HEK293 (cell line): ENCODE measurements around the gene VAV2.

ENCODE experiments used
- CTCF ChIA-PET: fragments of 350-600 bp; formaldehyde crosslinking; extraction: SDS; loops from one replicate; lab custom pipeline; 2021; ENCODE audit warnings: antibody characterized with exemption; lab: Yijun Ruan, JAX
- POLR2A ChIA-PET: fragments of 300-600 bp; formaldehyde crosslinking; extraction: SDS; loops from one replicate; lab custom pipeline; 2020; ENCODE audit warnings: antibody characterized with exemption, inconsistent platforms; lab: Yijun Ruan, JAX
- H3K27ac ChIP-seq: fragments of 200-500 bp; sonication (Bioruptor generic); 2 replicates; pipeline ENCODE4 v1.5.1; 2014; ENCODE audit warnings: low read depth, low read length, control low read depth, inconsistent platforms; ENCODE audit errors: extremely low read depth
- H3K36me3 ChIP-seq, 2 experiments: fragments of 200-500 bp in 1 of 2; sonication (Bioruptor generic) in 1 of 2; 1 replicate in 1 of 2; 2 replicates in 1 of 2; pipeline ENCODE4 v1.5.1; 2014 to 2017; ENCODE audit warnings: inconsistent platforms in 2 of 2, low read length in 2 of 2; ENCODE audit not compliant: control insufficient read depth in 2 of 2, insufficient read depth in 1 of 2
- H3K4me1 ChIP-seq: fragments of 200-500 bp; sonication (Bioruptor generic); 2 replicates; pipeline ENCODE4 v1.5.1; 2014; ENCODE audit warnings: mild to moderate bottlenecking, low read length, inconsistent platforms; ENCODE audit not compliant: control insufficient read depth, insufficient read depth
- H3K4me3 ChIP-seq: 2 replicates; pipeline ENCODE4 v1.5.1; 2011; ENCODE audit warnings: low read depth, mild to moderate bottlenecking, control low read depth, low read length, moderate library complexity
- H3K9me3 ChIP-seq: fragments of 200-500 bp; sonication (Bioruptor generic); 2 replicates; pipeline ENCODE4 v1.5.1; 2014; ENCODE audit warnings: low read depth, low read length, inconsistent platforms; ENCODE audit not compliant: control insufficient read depth, insufficient read depth
- OSR2 ChIP-seq: fragments of 450-650 bp; formaldehyde crosslinking; IDR thresholded peaks from 2 replicates; pipeline ENCODE4 v1.5.1; 2016; ENCODE audit warnings: missing biosample characterization, missing genetic modification characterization
- ZFHX2 ChIP-seq: fragments of 450-650 bp; formaldehyde crosslinking; conservative IDR thresholded peaks from 2 replicates; pipeline ENCODE4 v1.5.1; 2016; ENCODE audit warnings: missing biosample characterization, missing genetic modification characterization
- ZIC2 ChIP-seq: fragments of 450-650 bp; formaldehyde crosslinking; IDR thresholded peaks from 2 replicates; pipeline ENCODE4 v1.5.1; 2016; ENCODE audit warnings: missing biosample characterization, missing genetic modification characterization
- ZNF133 ChIP-seq: fragments of 450-650 bp; formaldehyde crosslinking; IDR thresholded peaks from 2 replicates; pipeline ENCODE4 v1.5.1; 2016; ENCODE audit warnings: missing biosample characterization, missing genetic modification characterization
- ZNF548 ChIP-seq: fragments of 450-650 bp; formaldehyde crosslinking; IDR thresholded peaks from 2 replicates; pipeline ENCODE4 v1.5.1; 2016; ENCODE audit warnings: missing biosample characterization, missing genetic modification characterization
- ZNF585B ChIP-seq: fragments of 450-650 bp; formaldehyde crosslinking; IDR thresholded peaks from 2 replicates; pipeline ENCODE4 v1.5.1; 2016; ENCODE audit warnings: missing biosample characterization, missing genetic modification characterization
- ZNF621 ChIP-seq: fragments of 450-650 bp; formaldehyde crosslinking; IDR thresholded peaks from 2 replicates; pipeline ENCODE4 v1.5.1; 2017; ENCODE audit warnings: missing biosample characterization, missing genetic modification characterization
- ZNF623 ChIP-seq: fragments of 450-650 bp; formaldehyde crosslinking; IDR thresholded peaks from 2 replicates; pipeline ENCODE4 v1.5.1; 2016; ENCODE audit warnings: missing biosample characterization, missing genetic modification characterization
- ZNF626 ChIP-seq: fragments of 450-650 bp; sonication (Bioruptor Pico); formaldehyde crosslinking; IDR thresholded peaks from 2 replicates; pipeline ENCODE4 v1.5.1; 2018; ENCODE audit warnings: missing biosample characterization, missing genetic modification characterization, inconsistent platforms
- ZNF701 ChIP-seq: fragments of 450-650 bp; formaldehyde crosslinking; IDR thresholded peaks from 2 replicates; pipeline ENCODE4 v1.5.1; 2016; ENCODE audit warnings: missing biosample characterization, missing genetic modification characterization
- TF ChIP-seq, protein P1 (sequence below): fragments of 450-650 bp; formaldehyde crosslinking; IDR thresholded peaks from 2 replicates; pipeline ENCODE4 v1.5.1; 2017; ENCODE audit warnings: missing biosample characterization, missing genetic modification characterization
- TF ChIP-seq, protein P2 (sequence below): fragments of 450-650 bp; formaldehyde crosslinking; conservative IDR thresholded peaks from 2 replicates; pipeline ENCODE4 v1.5.1; 2016; ENCODE audit warnings: low read depth, missing biosample characterization, missing genetic modification characterization
- TF ChIP-seq, protein P3 (sequence below): fragments of 450-650 bp; formaldehyde crosslinking; IDR thresholded peaks from 2 replicates; pipeline ENCODE4 v1.5.1; 2016; ENCODE audit warnings: missing biosample characterization, missing genetic modification characterization
- TF ChIP-seq, protein P4 (sequence below): fragments of 450-650 bp; formaldehyde crosslinking; IDR thresholded peaks from 2 replicates; pipeline ENCODE4 v1.5.1; 2016; ENCODE audit warnings: missing biosample characterization, missing genetic modification characterization

Gene VAV2

GRCh38 chr9:133800266-133800665, 191.9 kb downstream of the VAV2 start:
- Histone ChIP-seq H3K4me3 (no peak overlapping the region), H3K36me3 (no peaks in the 10 kb centered on the region), H3K4me1 (no peaks in the 10 kb centered on the region), H3K9me3 (no peaks in the 10 kb centered on the region), H3K27ac (no peak overlapping the region)
- POLR2A ChIA-PET = no interaction called here
- CTCF ChIA-PET = interaction anchor here (0.6 to 1.9 kb wide), 2 partner anchors 18 to 1612 kb away, joined by 3 to 8 read pairs; no protein-coding TSS in a partner anchor
- TF ChIP-seq, protein P1, sequence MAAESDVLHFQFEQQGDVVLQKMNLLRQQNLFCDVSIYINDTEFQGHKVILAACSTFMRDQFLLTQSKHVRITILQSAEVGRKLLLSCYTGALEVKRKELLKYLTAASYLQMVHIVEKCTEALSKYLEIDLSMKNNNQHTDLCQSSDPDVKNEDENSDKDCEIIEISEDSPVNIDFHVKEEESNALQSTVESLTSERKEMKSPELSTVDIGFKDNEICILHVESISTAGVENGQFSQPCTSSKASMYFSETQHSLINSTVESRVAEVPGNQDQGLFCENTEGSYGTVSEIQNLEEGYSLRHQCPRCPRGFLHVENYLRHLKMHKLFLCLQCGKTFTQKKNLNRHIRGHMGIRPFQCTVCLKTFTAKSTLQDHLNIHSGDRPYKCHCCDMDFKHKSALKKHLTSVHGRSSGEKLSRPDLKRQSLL = no peak
- no peak for TF ChIP-seq ZIC2 (tag by site-specific recombination)
- TF ChIP-seq OSR2 = no peak
- TF ChIP-seq ZNF623 (tag by site-specific recombination) = no peak
- TF ChIP-seq, protein P2, sequence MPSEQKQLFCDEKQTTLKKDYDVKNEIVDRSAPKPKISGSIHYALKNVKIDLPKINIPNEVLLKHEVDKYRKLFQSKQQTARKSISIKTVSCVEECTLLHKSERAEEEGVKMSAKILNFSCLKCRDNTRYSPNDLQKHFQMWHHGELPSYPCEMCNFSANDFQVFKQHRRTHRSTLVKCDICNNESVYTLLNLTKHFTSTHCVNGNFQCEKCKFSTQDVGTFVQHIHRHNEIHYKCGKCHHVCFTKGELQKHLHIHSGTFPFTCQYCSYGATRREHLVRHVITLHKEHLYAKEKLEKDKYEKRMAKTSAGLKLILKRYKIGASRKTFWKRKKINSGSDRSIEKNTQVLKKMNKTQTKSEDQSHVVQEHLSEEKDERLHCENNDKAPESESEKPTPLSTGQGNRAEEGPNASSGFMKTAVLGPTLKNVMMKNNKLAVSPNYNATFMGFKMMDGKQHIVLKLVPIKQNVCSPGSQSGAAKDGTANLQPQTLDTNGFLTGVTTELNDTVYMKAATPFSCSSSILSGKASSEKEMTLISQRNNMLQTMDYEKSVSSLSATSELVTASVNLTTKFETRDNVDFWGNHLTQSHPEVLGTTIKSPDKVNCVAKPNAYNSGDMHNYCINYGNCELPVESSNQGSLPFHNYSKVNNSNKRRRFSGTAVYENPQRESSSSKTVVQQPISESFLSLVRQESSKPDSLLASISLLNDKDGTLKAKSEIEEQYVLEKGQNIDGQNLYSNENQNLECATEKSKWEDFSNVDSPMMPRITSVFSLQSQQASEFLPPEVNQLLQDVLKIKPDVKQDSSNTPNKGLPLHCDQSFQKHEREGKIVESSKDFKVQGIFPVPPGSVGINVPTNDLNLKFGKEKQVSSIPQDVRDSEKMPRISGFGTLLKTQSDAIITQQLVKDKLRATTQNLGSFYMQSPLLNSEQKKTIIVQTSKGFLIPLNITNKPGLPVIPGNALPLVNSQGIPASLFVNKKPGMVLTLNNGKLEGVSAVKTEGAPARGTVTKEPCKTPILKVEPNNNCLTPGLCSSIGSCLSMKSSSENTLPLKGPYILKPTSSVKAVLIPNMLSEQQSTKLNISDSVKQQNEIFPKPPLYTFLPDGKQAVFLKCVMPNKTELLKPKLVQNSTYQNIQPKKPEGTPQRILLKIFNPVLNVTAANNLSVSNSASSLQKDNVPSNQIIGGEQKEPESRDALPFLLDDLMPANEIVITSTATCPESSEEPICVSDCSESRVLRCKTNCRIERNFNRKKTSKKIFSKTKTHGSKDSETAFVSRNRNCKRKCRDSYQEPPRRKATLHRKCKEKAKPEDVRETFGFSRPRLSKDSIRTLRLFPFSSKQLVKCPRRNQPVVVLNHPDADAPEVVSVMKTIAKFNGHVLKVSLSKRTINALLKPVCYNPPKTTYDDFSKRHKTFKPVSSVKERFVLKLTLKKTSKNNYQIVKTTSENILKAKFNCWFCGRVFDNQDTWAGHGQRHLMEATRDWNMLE = no peak
- TF ChIP-seq ZNF626 (tag by site-specific recombination) = no peak
- TF ChIP-seq, protein P3, sequence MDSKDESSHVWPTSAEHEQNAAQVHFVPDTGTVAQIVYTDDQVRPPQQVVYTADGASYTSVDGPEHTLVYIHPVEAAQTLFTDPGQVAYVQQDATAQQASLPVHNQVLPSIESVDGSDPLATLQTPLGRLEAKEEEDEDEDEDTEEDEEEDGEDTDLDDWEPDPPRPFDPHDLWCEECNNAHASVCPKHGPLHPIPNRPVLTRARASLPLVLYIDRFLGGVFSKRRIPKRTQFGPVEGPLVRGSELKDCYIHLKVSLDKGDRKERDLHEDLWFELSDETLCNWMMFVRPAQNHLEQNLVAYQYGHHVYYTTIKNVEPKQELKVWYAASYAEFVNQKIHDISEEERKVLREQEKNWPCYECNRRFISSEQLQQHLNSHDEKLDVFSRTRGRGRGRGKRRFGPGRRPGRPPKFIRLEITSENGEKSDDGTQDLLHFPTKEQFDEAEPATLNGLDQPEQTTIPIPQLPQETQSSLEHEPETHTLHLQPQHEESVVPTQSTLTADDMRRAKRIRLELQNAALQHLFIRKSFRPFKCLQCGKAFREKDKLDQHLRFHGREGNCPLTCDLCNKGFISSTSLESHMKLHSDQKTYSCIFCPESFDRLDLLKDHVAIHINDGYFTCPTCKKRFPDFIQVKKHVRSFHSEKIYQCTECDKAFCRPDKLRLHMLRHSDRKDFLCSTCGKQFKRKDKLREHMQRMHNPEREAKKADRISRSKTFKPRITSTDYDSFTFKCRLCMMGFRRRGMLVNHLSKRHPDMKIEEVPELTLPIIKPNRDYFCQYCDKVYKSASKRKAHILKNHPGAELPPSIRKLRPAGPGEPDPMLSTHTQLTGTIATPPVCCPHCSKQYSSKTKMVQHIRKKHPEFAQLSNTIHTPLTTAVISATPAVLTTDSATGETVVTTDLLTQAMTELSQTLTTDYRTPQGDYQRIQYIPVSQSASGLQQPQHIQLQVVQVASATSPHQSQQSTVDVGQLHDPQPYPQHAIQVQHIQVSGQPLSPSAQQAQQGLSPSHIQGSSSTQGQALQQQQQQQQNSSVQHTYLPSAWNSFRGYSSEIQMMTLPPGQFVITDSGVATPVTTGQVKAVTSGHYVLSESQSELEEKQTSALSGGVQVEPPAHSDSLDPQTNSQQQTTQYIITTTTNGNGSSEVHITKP (tag by site-specific recombination) = no peak
- no peak for TF ChIP-seq ZNF585B
- no peak for TF ChIP-seq ZFHX2 (tag by site-specific recombination)
- TF ChIP-seq ZNF621 (tag by site-specific recombination) = no peak
- TF ChIP-seq ZNF701 (tag by site-specific recombination) = no peak
- TF ChIP-seq ZNF133 = no peak
- no peak for TF ChIP-seq ZNF548 (tag by site-specific recombination)
- TF ChIP-seq, protein P4, sequence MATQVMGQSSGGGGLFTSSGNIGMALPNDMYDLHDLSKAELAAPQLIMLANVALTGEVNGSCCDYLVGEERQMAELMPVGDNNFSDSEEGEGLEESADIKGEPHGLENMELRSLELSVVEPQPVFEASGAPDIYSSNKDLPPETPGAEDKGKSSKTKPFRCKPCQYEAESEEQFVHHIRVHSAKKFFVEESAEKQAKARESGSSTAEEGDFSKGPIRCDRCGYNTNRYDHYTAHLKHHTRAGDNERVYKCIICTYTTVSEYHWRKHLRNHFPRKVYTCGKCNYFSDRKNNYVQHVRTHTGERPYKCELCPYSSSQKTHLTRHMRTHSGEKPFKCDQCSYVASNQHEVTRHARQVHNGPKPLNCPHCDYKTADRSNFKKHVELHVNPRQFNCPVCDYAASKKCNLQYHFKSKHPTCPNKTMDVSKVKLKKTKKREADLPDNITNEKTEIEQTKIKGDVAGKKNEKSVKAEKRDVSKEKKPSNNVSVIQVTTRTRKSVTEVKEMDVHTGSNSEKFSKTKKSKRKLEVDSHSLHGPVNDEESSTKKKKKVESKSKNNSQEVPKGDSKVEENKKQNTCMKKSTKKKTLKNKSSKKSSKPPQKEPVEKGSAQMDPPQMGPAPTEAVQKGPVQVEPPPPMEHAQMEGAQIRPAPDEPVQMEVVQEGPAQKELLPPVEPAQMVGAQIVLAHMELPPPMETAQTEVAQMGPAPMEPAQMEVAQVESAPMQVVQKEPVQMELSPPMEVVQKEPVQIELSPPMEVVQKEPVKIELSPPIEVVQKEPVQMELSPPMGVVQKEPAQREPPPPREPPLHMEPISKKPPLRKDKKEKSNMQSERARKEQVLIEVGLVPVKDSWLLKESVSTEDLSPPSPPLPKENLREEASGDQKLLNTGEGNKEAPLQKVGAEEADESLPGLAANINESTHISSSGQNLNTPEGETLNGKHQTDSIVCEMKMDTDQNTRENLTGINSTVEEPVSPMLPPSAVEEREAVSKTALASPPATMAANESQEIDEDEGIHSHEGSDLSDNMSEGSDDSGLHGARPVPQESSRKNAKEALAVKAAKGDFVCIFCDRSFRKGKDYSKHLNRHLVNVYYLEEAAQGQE = no peak
